GM18861 (cell line): ENCODE data around the gene FBXL4.

Experiments
- ATAC-seq: cut with Tn5 transposase; IDR thresholded peaks from one replicate; pipeline ENCODE4 v1.9.1; 2021; ENCODE audit not compliant: unreplicated experiment

FBXL4 gene

DNA sequence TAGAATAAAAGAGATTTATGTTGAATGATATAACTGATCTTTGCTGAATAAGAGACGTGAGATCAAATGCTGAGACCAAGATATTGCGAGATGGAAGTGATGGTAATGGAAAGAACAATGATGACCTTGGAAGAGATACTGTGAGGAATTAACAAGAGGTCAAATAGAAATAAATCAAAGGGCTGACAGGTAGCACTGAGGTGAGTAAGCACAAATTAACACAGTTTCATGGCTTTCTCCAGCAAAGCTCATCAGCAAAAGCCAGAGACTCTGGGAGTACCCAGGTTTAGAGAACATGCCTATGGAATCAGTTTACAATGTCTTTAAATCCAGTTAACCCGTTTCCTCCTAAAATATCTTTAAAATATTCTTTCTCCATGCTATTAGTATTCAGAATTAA is 60.1 kb downstream of the FBXL4 start:
- no peak for ATAC-seq

DNA sequence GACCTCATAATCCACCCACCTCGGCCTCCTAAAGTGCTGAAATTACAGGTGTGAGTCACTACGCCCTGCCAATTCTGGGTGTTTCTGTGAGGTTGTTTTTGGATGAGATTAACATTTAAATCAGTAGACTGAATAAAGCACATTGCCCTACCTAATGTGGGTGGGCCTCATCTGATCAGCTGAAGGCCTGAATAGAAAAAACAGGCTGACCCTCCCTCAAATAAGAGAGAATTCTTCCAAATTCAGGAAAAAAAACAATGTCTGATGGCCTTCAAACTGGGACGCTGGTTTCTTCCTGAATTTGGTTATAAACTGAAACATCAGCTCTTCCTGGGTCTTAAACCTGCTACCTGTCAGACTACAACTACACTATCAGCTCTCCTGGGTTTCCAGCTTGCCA is 62.4 kb downstream of the FBXL4 start:
- no peak for ATAC-seq

DNA sequence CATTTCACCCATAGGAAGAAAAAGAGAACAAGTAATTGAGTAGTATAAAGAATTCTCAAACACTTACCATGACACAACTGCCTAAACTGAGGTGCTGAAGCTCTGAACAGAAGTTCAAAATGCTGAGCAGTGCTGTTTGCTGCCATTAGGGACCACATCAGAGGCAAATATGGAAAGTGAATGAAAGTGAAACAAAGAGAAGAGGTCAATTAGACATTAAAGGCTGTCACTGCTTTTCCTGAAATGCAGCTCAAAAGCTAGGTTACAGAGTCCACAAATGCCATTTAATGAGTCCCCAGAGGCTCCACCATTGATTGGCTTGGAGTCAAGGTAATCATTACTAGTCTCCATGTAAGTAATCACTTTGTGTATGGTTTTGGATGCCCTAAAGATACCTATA is 67.3 kb downstream of the FBXL4 start:
- peak; percentile 93 for ATAC-seq

DNA sequence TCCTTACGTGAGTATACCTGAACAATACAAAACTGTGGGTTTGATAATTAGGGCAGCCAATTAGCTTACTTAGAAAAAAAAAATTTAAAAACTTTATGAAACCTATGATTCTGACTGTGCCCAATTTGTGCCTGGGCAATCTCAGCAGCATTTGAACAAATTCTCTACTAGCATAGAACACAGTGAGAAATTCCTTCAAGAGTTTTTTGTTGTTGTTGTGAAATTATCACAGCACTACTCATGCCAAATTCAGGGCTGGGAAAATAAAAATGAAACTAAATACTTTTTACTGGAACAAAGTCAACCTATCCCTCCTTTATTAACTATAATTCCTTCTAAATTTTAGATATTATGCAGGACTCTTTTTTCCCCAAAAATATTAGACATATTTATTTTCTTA is 70.5 kb downstream of the FBXL4 start:
- ATAC-seq: no peak

DNA sequence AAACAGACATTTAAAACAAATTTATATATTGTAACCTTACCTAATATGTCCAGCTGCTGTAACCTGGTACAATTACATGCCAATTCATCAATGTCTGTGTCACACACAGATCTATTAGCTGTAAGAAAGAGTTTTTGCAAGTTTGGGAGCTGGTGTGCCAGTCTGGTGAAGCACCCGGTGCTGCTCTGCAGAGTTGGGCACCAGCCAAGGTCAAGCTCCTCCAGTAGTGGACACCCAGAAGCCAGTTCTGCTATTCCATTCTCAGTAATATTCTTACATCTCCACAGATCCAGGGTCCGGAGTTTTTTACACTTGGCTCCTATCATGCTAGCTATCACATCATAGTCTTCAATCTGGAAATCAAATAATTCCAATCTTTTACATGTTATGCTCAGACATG is 72.4 kb downstream of the FBXL4 start:
- ATAC-seq: no peak

DNA sequence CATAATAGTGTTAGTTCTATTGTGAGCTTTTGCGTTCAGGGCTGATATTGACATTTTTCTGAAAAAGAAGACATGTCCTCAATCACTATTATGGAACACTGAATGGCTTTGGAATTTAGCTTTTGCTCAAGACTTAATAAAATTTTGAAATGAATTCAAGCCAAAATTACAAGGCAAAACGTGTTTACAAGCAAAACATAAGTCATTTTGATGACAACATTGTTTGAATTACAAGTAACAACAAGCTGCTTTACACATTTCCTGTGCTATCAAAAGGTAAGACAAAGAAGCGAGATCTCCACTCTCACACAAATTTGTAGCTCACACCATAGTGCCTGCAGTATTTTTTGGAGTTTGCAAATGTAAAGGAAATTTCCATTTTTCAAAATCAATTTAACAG is 75.9 kb downstream of the FBXL4 start:
- no peak for ATAC-seq

DNA sequence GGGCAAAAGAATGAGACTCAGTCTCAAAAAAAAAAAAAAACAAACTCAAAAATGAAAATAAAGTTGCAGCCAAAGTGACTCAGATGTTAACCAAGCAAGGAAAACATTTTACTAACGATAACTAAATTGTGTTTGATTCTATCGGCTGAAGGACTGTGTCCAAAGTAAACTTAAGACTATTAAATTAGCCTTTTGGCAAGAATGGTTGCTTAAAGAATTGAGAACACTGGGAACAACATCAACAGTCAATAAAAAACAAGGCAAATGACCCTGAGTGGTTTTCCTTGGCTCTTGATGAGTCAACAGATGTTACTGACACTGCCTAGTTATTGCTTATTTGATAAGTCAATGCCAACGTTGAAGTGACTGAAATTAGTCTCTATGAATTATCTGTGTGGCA is 76.7 kb downstream of the FBXL4 start:
- ATAC-seq: no peak

DNA sequence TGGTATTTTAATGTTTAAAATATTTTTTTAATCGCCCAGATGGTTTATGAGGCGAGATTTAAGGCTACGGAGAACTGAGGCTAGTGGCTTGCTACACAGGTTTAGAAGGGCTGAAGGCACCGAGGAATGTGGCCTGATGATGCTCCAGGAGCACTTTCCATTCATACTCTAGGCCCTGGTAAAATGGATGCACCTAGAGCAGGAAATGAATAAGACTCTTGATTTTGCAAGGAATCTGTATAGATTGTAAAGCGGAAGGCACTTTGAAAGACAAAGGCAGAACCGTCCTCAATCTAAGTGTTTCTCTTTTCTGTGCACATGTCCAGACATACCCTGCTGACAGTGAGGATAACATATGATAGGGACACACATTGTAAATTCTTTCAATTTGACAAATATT is 83.2 kb downstream of the FBXL4 start:
- no peak for ATAC-seq

DNA sequence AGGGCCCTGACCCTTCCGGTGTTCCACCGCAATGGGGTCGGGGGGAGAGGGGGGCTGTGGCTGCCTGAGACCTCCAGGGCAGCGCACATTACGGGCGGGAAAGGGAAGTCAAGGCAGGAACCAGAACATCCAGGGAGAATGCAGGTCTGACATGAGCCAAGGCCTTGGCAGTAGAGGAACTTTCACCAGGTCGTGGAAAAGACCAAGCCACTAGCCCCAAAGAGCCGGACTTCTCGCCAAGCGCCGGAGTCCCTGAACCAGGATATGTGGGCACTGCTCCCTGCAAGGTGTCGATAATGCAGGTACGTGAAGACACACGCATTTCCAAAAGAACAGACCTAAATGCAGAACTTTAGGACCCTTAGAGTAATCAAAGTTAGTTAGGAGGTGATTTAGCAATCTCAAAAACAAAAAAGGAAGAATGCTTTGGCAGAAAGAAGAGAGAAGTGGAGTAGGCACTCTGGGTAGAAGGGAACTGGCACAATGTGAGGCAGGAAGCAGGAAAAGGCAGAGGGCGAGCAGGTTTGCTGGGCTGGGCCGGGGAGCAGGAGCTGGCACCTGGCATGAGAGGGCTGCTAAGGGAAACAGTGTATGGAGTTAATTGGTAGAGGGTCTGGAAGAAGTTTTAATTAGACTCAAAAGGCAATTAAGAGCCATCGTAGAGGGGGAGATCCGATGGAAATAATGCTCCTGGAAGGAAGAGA is 99.1 kb downstream of the FBXL4 start:
- ATAC-seq: no peak

DNA sequence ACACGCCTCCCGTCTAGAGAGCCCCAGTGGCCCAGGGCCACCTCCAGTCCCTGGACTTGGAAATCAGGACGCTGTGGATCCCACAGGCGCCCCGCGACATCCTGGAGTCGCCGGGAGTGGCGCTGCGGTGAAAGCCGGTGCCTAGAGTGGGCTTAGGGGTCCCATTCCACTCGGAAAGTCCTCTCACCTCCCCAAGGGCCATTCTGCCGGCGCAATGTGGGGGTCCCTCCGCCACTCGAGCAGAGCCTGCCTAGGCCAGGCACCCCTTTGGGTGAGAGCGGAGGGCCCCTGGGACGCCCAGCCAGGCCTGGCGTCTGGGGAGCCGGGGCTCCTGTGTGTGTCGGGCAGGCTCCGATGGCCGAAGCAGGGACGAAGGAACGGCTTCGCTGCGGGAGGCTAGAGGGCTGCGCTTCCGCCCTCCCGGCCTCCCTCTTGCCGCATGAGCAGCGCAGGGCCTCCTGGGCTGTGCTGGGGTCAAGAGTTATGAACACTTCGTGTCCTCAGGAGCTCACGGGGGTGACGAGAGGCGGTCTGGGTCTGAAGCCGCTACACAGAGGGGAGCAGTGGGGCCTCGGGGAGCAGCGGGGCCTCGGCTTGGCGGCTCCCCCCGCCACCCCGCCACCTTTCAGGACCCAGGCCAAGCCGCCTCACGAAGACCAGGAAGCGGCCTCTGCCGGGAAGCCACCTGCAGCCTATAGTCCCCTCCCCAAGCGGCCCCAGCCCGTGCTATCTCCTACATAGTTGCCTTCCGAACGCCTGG is 99.8 kb downstream of the FBXL4 start:
- ATAC-seq: peak; percentile 42

DNA sequence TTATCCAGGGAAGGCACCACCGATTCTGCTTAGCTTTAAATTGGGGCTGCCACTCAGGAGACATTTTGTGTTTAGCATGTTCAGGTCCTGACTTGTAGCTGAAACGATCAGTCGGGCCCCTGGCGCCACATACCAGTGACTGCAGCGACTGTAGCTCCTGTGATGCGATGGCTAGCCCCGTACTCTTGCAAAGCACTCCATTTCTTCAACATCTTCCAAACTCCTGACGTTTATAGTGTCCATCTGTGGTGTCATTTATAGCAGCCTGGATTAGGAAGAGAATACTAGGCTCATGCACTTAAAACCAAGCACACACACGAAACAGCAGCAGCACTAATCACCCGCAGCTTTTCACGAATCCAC is 100.3 kb downstream of the FBXL4 start:
- ATAC-seq: no peak

DNA sequence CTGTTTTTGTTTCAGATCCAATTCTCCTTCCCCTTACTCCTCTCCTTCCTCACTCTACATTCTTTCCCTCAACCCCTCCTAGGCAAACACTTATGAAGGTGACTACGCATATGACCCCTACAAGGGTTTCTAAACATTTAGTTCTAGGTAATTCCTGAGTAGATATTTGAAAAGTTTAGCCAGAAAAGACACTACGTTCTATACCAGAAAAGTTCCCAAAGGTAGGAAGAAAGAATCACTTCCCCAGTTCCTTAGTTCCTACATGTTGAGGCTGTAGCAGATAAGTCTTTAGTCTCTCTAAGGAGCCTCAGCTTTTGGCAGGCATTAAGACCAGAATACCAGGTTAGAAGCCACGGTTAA is 101.7 kb downstream of the FBXL4 start:
- no peak for ATAC-seq

DNA sequence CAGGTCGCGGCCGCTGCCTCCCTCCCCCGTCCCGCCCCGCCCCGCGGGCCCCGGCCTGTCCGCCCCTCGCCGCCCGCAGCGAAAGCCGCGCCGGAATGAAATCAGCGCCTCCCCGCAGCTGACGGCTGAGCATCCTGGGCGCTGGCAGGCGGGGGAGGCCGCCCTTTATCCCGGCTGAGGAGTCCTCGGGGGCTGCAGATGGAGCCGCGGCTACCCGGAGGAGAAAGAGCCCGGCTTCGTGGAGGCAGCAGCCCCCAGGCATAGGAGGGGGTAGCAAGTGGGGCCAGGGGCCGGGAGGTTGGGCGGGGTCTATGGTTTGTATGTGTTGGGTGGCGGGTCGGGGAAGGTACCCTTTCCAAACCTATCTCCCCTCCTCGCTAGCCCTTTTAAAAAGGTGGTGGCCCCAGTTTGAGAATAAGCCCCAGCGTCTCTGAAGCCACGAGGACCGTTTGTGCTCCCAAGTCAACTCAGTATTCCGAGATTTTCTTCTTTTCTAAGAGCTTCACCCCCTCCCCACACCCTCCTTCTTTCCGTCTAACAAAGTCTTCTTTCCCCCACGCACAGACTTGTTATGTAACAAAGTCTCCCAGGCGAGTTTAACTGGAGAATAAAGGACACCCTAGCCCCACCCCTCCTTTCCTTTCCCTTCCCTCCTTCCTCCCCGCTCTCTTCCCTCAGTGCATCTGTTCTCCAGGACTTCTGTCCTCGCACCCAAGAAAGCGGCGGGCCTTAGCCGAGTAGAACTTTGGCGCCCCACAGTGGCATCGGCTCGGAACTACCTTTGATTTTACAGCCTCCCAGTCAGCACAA is 102.3 kb downstream of the FBXL4 start:
- ATAC-seq: peak; percentile 61

DNA sequence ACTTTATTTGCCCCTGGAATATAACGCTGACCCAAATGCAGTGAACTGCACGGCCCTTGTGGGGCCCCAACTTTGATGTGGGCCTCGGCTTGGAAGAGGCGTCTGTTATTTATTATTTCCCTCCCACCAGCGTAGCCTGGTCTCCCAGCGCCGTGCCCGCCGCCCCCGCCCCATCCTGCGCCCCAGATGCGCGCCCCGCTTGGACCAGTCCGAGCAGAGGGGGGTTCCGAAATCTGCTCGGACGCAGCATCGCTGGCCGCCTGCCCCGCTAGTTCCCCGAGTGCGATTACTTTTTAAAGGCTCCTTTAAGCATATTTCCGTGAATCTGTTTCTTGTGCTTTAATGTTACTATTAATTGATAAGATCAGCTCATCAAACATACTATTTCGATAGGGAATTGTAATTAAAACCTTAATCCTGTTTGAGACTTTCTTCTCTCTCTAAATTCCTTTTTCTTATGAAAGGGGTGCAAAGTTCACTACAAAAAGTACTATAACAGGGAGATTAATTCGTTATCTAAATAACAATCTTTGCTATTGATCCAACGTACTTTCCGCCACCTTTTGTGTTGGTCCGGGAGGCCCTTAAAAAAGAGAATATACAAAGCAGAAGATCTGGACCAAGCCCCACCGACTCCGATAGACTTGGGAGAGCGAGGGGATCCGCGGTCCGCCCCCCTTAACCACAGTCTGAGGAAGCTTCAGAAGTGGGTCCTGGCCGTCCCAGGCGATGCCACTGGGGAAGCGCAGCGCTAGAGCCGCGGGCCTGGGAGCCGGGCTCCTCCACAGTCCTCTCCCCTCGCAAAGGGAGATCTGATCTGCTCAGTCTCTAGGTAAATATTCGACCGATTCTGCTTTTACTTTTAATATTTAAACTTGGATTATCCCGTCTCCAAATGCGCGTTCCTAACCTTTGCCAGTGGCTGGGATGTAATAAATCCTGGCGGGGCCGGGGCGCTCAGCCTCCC is 103.2 kb downstream of the FBXL4 start:
- no peak for ATAC-seq

DNA sequence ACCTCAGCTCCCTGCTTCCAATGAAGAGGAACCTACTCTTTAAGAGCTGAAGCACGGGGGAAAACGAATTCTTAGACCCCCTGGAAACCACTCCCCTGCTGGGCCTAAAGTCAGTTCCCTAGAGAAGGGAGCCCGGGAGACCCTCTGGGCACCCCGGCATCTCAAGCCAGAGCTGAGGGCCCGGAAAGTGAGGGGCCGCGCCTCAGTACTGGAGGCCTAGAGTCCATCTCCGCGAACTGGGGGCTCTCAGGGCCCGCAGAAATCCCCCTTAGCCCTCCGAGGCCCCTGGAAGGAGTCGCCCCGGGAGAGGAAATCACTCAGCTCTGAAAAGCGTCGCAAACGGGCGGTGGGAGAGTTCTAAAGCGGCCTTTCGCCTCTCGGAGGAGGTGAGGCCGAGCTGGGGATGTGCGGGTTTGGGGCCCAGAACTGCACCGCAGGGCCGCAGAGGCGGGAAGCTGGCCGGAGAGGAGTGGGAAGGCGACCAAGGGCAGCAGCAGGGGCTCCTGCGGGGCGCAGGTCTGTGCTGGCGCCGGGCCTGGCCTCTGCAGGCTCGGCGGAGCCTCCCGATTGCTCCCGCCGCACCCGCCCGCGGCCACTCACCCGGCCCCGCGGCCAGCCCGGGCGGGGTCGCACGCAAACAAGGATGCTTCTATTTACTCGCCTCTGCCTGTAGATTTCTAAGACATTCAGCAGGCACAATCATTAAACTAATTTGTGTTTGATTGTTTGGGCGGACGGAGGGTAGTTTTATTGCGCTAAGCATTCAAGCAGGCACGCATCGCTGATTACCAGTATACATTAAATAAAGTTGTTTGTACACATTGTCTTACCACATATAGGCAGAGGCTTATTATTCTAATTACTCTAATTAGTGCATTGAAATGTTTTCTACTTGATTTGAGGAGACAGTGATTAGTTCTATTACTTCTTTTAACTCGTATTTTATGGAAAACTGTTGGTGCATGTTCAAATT is 104.2 kb downstream of the FBXL4 start:
- no peak for ATAC-seq

DNA sequence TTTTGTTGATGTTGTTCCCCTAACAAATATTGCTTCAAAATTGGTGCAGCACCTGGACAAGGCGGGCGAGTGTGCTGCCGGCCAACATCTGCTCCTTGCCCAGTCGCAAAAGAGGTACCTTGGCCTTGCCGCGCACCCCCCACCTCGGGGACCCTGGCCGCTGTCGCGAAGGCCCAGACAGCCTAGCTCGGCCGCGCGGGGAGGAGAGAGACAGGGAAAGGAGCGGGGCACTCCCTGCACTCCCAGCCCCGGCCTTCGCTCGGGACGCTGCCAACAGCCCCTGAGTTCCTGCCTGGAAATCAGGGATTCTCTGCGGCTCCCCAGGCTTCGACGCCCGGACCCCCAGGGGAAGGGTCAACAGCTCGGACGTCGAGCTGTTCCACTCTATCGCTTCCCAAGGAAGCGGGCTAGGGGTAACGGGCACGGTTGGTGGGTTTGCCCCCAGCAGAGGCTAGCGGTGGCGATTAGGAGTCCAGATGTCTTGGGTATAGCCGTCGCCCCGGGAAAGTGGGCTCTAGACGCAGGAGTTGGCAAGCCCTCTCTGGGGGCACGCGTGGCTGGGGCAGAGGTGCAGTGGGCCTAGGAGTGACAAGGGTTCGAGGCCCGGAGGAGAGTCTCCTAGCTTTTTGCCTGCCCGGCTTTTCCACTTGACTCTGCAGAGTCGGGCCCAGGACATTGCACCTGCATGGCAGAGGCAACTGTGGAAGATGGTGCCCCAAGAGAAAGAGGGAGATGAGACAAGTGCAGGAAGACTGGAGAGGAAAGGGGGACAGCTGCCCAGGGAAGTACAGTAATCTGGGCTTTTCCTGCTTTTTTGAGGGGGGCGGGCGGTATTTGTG is 105.2 kb downstream of the FBXL4 start:
- no peak for ATAC-seq

DNA sequence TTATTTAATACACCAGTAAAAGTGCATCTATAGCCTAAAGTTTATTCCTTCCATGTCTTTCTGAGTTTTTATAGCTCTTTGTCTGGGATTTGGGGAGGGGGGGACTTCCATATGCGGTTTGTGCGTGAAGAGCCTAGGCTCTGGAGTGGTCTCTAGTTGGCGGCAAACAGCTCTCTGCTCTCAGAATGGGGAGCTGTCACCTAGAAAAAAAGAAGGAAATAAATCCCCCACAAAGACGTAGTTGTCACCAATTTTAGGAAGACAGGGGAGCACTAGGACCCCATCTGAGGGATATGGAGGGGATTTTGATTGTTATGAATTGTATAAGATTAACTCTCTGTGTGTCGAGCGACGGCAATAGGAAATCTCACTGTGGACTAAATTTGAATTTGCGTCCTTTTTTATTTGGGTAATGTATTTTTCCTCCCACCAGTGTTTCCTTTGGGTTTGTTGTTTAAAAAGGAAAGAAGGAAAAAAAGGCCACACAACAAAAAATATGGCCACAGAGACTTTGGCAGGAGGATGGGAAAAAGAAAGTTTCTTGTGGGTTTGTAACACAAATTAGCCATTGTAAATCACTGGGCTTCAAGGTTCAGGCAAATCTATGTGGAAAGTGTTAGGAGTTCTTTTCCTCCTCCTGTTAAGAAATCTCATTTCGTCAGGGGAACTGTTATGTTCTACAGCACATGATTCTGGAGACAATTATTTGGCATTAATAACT is 106.0 kb downstream of the FBXL4 start:
- no peak for ATAC-seq

DNA sequence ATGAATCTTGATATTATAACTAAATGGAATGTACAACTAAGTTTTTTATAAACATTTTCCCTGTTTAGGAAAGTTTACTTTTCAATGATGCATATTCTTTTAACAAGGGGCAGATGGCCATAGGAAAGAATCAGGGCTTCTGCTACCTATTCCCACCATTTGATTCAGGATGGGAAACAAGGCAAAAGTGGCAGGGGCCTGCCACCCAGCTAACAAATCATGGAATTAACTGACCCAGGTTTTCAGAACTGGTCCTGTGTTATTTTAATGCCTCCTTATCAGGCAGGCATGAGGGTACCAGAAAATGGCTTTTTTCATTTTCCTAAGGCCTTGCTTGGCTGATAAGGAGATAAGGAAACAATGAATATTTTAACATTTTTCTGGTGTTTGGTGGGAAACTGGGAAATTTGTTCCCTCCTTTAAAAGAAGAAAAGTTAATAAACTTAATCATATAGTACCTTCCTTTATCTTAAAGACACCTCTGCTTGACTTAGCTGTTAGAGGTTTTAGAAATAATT is 106.7 kb downstream of the FBXL4 start:
- no peak for ATAC-seq
